Endothelial cell of umbilical vein (primary cell): ENCODE measurements around the gene IRF5. TPM values are rescaled to one million over a fixed set of nuclear protein-coding genes. Genes with fewer than 3 reads are reported as not detected.

Experiments
- BruUV-seq: library from RNA; stranded (reverse); fragments of 400-500 nt; replicated peaks from 2 replicates; lab custom pipeline; 2021; lab: Mats Ljungman, UMichigan
- CTCF ChIA-PET: fragments of 300-600, 350-600 bp; sonication (Branson Sonifier 250); formaldehyde crosslinking; loops from one replicate; lab custom pipeline; 2021; ENCODE audit warnings: antibody characterized with exemption, inconsistent platforms; lab: Charles Lee
- POLR2A ChIA-PET: fragments of 300-600, 350-600 bp; sonication (Branson Sonifier 250); formaldehyde crosslinking; loops from one replicate; lab custom pipeline; 2021; ENCODE audit warnings: antibody characterized with exemption, inconsistent platforms; lab: Charles Lee
- DNase-seq: peaks from one replicate; pipeline ENCODE4 v3.0.0-alpha.2; 2011; ENCODE audit warnings: low read depth, low spot score
- FAIRE-seq: peaks from 2 replicates; lab custom pipeline; 2011; peaks lifted over from hg19 to GRCh38; lab: Jason Lieb, UNC
- H2AFZ ChIP-seq: 2 replicates; pipeline ENCODE4 v1.6.0; 2012; ENCODE audit warnings: low read depth, low read length, control low read depth, inconsistent platforms
- H3K27ac ChIP-seq: 2 replicates; pipeline ENCODE4 v1.5.1; 2011; ENCODE audit warnings: low read depth, mild to moderate bottlenecking, control low read depth, low read length, moderate library complexity; ENCODE audit not compliant: insufficient read depth
- H3K27me3 ChIP-seq, 2 experiments: 2 replicates each; pipeline versions ENCODE4 v1.6.0 to v1.6.1; 2011; ENCODE audit warnings: low read length in 2 of 2, mixed read lengths in 1 of 2; ENCODE audit not compliant: control insufficient read depth in 2 of 2, insufficient read depth in 2 of 2
- H3K36me3 ChIP-seq, 2 experiments: 2 replicates in 1 of 2; 3 replicates in 1 of 2; pipeline ENCODE4 v1.5.1; 2011; ENCODE audit warnings: low read length in 2 of 2, mild to moderate bottlenecking in 1 of 2, moderate library complexity in 1 of 2; ENCODE audit not compliant: control insufficient read depth in 2 of 2, insufficient read depth in 2 of 2; ENCODE audit errors: extremely low read depth in 1 of 2
- H3K4me1 ChIP-seq: 3 replicates; pipeline ENCODE4 v1.5.1; 2011; ENCODE audit warnings: mild to moderate bottlenecking, low read length; ENCODE audit not compliant: control insufficient read depth, insufficient read depth; ENCODE audit errors: extremely low read depth
- H3K4me2 ChIP-seq: 2 replicates; pipeline ENCODE4 v1.6.1; 2011; ENCODE audit warnings: low read length, control low read depth, mixed read lengths; ENCODE audit not compliant: insufficient read depth
- H3K4me3 ChIP-seq, 3 experiments: fragments of 200-600 bp in 1 of 3; sonication (generic), shearing (Covaris generic) in 1 of 3; replicated peaks in 1 of 3; 2 replicates each; pipeline ENCODE4 v1.5.1; 2011 to 2016; ENCODE audit warnings: control low read depth in 3 of 3, low read length in 3 of 3, mild to moderate bottlenecking in 2 of 3, inconsistent platforms in 1 of 3, low read depth in 1 of 3, moderate library complexity in 1 of 3; ENCODE audit not compliant: insufficient read depth in 1 of 3
- H3K79me2 ChIP-seq: 2 replicates; pipeline ENCODE4 v1.6.0; 2012; ENCODE audit warnings: low read length, inconsistent platforms; ENCODE audit not compliant: control insufficient read depth, insufficient read depth
- H3K9ac ChIP-seq: replicated peaks from 2 replicates; pipeline ENCODE3; 2011; ENCODE audit warnings: low read length, control low read depth; ENCODE audit not compliant: insufficient read depth; ENCODE audit errors: extremely low read depth
- H3K9me1 ChIP-seq: replicated peaks from 3 replicates; pipeline ENCODE4 v1.6.0; 2011; ENCODE audit warnings: mild to moderate bottlenecking, low read length; ENCODE audit not compliant: control insufficient read depth, insufficient read depth; ENCODE audit errors: extremely low read depth
- H3K9me3 ChIP-seq: replicated peaks from 2 replicates; pipeline ENCODE4 v1.5.1; 2012; ENCODE audit warnings: low read length, inconsistent platforms; ENCODE audit not compliant: control insufficient read depth, insufficient read depth
- H4K20me1 ChIP-seq: replicated peaks from 2 replicates; pipeline ENCODE3; 2011; ENCODE audit warnings: mild to moderate bottlenecking, low read length; ENCODE audit not compliant: control insufficient read depth, insufficient read depth; ENCODE audit errors: extremely low read depth
- CTCF ChIP-seq, 2 donors: IDR thresholded peaks; 1 replicate in 1 of 2; 2 replicates in 1 of 2; pipeline ENCODE4 v1.5.1; 2011; ENCODE audit warnings: low read length in 2 of 2, mild to moderate bottlenecking in 2 of 2, moderate library complexity in 2 of 2, control low read depth in 1 of 2, inconsistent platforms in 1 of 2, low read depth in 1 of 2; ENCODE audit not compliant: insufficient read depth in 1 of 2; ENCODE audit errors: extremely low read depth in 1 of 2
- EZH2 ChIP-seq: IDR thresholded peaks from 2 replicates; pipeline ENCODE4 v1.6.1; 2012; ENCODE audit warnings: borderline replicate concordance, low read depth, mild to moderate bottlenecking, moderate library complexity, low read length, inconsistent platforms; ENCODE audit not compliant: severe bottlenecking
- FOS ChIP-seq: IDR thresholded peaks from 2 replicates; pipeline ENCODE4 v1.6.1; 2011; ENCODE audit warnings: mild to moderate bottlenecking, low read length, moderate library complexity, borderline replicate concordance; ENCODE audit not compliant: insufficient read depth
- GATA2 ChIP-seq: IDR thresholded peaks from 2 replicates; pipeline ENCODE4 v1.7.0; 2011; ENCODE audit warnings: low read depth, mild to moderate bottlenecking, moderate library complexity, mixed read lengths, low read length; ENCODE audit not compliant: insufficient read length, insufficient read depth
- JUN ChIP-seq: IDR thresholded peaks from 2 replicates; pipeline ENCODE4 v1.6.1; 2011; ENCODE audit warnings: borderline replicate concordance, low read depth; ENCODE audit not compliant: insufficient read length, insufficient read depth
- MAX ChIP-seq: IDR thresholded peaks from 2 replicates; pipeline ENCODE4 v1.6.1; 2011; ENCODE audit not compliant: insufficient read depth, insufficient read length
- MYC ChIP-seq: IDR thresholded peaks from one replicate; pipeline ENCODE4 v1.6.1; 2011; ENCODE audit warnings: mild to moderate bottlenecking, low read depth, low read length
- POLR2A ChIP-seq: IDR thresholded peaks from 2 replicates; pipeline ENCODE4 v1.6.1; 2012; ENCODE audit warnings: low read depth, mild to moderate bottlenecking, control low read depth, low read length
- POLR2AphosphoS5 ChIP-seq: IDR thresholded peaks from 2 replicates; pipeline ENCODE4 v1.6.1; 2012; ENCODE audit warnings: low read depth, mild to moderate bottlenecking, control low read depth, low read length, moderate library complexity; ENCODE audit not compliant: insufficient read depth
- dilution Hi-C: fragments of 300-500 bp; cut with MboI; formaldehyde crosslinking; loops from one replicate; pipeline ENCODE4 v1.15.0; 2019; ENCODE audit warnings: low sequenced_read_pairs; ENCODE audit not compliant: extremely low pct_ligation_motif_present
- intact Hi-C: fragments of 100-400 bp; cut with micrococcal nuclease; formaldehyde crosslinking; loops from one replicate; pipeline ENCODE4 v1.10.0; 2022
- polyA plus RNA-seq, 4 experiments: library from polyadenylated mRNA; depleted of rRNA in 3 of 4; stranded (reverse) in 3 of 4; unstranded in 1 of 4; fragments of >200 nt; gene quantifications; 2 replicates each; pipeline versions ENCODE4 v1.2.1 to v1.2.3, GENCODE V29; 2011 to 2012; ENCODE audit warnings: missing spikeins in 1 of 4
- total RNA-seq: library from RNA; stranded (reverse); gene quantifications from 2 replicates; pipeline ENCODE4 v1.2.3, GENCODE V29; 2021

IRF5 gene
- total and polyA plus RNA-seq, 2 donors (not counting 3 experiments of a cell fraction or from before 2014, with no cell fraction given): 0.31 to 0.36 TPM

GRCh38 chr7:128913870-128914565, 23.7 kb upstream of the IRF5 start:
- intact Hi-C loops: no loop called here
- Histone ChIP-seq H3K9me3 (no peaks in the 10 kb centered on the region), H3K79me2 (no peaks in the 10 kb centered on the region), H3K36me3 (no peaks in the 10 kb centered on the region), H3K4me2 (no peak overlapping the region), H3K4me3 (no peak overlapping the region), H3K27me3 (peaks cover 48 to 62% of the 10 kb centered on the region in 2 experiments), H2AFZ (no peak overlapping the region), H3K4me1 (peaks cover 5% of the 10 kb centered on the region), H3K9me1 (no peaks in the 10 kb centered on the region), H4K20me1 (no peaks in the 10 kb centered on the region), H3K27ac (no peak overlapping the region), H3K9ac (no peak overlapping the region)
- CTCF ChIA-PET: no interaction called here
- FAIRE-seq: no peak
- no peak for DNase-seq
- POLR2A ChIA-PET: no interaction called here
- dilution Hi-C loops: no loop called here
- TF ChIP-seq CTCF (IDR thresholded peaks at IDR 0.05; ENCODE audit: extremely low read depth in 1 of 2, insufficient read depth in 1 of 2, low read depth in 1 of 2, low read length in 2 of 2): no peak
- TF ChIP-seq JUN: no peak
- no TSS peak for BruUV-seq

- FAIRE-seq: no peak
- no TSS peak for BruUV-seq
Measured at GRCh38 chr7:128914566-128915151, 23.1 kb upstream of the IRF5 start.

More at GRCh38 chr7:128914566-128915151, 23.1 kb upstream of the IRF5 start:
- ChIA-PET CTCF (no interaction called here), POLR2A (no interaction called here)
- Histone ChIP-seq H3K4me3 (no peak overlapping the region), H2AFZ (no peak overlapping the region), H3K79me2 (no peaks in the 10 kb centered on the region), H3K9me1 (no peaks in the 10 kb centered on the region), H3K27me3 (peaks cover 47 to 55% of the 10 kb centered on the region in 2 experiments), H3K9ac (no peak overlapping the region), H3K27ac (no peak overlapping the region), H3K36me3 (no peaks in the 10 kb centered on the region), H3K4me1 (peaks cover 5% of the 10 kb centered on the region), H3K4me2 (no peak overlapping the region), H3K9me3 (no peaks in the 10 kb centered on the region), H4K20me1 (no peaks in the 10 kb centered on the region)
- intact Hi-C loops: no loop called here
- dilution Hi-C loops: no loop called here
- TF ChIP-seq GATA2 (no peak), CTCF (IDR thresholded peaks at IDR 0.05; ENCODE audit: extremely low read depth in 1 of 2, insufficient read depth in 1 of 2, low read depth in 1 of 2, low read length in 2 of 2) (no peak), FOS (no peak), POLR2AphosphoS5 (no peak), POLR2A (no peak), JUN (no peak), EZH2 (no peak), MYC (no peak), MAX (no peak)
- DNase-seq: no peak
